GM13976 (cell line): ENCODE data around the gene ADPRM.

Experiments
- DNase-seq: peaks from one replicate; pipeline ENCODE4 v3.0.0; 2012; ENCODE audit warnings: low spot score
- in situ Hi-C: fragments of 300-500 bp; cut with MboI; formaldehyde crosslinking; loops from one replicate; pipeline ENCODE4 v1.12.0; 2022; ENCODE audit warnings: low sequenced_read_pairs, mixed read lengths, inconsistent platforms; ENCODE audit not compliant: unreplicated experiment
- TF ChIP-seq, protein P1 (sequence below): IDR thresholded peaks from 2 replicates; pipeline ENCODE4 v1.5.1; 2012; ENCODE audit warnings: borderline replicate concordance, mild to moderate bottlenecking; ENCODE audit not compliant: insufficient read depth; ENCODE audit errors: extremely low read depth, missing control alignments, control extremely low read depth

ADPRM gene

GRCh38 chr17:10735251-10735650 lies 37.9 kb downstream of the ADPRM start:
- in situ Hi-C loops = no loop called here
- DNase-seq = no peak
- TF ChIP-seq, protein P1, sequence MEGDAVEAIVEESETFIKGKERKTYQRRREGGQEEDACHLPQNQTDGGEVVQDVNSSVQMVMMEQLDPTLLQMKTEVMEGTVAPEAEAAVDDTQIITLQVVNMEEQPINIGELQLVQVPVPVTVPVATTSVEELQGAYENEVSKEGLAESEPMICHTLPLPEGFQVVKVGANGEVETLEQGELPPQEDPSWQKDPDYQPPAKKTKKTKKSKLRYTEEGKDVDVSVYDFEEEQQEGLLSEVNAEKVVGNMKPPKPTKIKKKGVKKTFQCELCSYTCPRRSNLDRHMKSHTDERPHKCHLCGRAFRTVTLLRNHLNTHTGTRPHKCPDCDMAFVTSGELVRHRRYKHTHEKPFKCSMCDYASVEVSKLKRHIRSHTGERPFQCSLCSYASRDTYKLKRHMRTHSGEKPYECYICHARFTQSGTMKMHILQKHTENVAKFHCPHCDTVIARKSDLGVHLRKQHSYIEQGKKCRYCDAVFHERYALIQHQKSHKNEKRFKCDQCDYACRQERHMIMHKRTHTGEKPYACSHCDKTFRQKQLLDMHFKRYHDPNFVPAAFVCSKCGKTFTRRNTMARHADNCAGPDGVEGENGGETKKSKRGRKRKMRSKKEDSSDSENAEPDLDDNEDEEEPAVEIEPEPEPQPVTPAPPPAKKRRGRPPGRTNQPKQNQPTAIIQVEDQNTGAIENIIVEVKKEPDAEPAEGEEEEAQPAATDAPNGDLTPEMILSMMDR = no peak

GRCh38 chr17:10735821-10736220 lies 38.4 kb downstream of the ADPRM start:
- DNase-seq = no peak
- TF ChIP-seq, protein P1 = no peak
- in situ Hi-C loops = no loop called here

DNA sequence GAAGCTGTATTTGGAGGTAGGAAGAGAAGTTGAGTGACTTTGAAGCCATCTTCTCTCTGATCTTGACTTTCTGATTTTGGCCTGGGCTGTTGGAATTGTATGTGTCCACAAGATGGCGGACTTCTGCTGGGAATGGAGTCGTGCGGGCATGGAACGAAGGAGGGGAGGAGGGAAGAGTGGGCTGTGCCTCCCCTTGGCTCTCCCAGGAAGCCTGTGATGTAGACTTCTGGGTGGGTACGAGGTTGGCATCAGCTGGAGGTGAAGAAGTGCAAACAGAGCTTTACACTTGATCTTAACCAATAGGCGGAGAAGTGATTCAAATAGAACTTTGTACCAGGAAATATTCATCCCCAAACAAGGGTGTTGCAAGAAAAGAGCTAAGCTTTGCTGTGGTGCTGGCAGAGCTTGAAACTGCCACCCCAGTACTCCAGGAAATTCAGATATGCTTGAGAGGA lies 39.8 kb downstream of the ADPRM start:
- DNase-seq = peak; percentile 44

DNA sequence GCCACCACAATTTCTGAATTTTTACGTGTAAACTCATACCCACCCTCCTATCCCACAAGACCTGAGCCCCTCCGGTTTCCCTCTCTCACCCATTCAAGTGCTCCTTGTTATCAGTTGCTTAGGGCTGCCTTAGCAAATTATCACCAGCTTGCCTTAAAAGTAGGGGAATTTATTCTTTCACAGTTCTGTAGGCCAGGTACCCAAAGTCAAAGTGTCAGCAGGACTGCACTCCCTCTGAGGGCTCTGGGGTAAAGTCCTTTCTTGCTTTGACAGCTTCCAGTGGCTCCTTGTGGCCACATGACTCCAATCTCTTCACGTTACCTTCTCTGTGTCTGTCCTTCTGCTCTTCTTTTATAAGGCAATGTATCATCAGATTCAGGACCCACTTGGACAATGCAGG lies 40.3 kb downstream of the ADPRM start:
- in situ Hi-C loops = no loop called here

More for the DNA sequence above, 39.8 kb downstream of the ADPRM start:
- in situ Hi-C loops = no loop called here
- TF ChIP-seq, protein P1 = peak; percentile 59

DNA sequence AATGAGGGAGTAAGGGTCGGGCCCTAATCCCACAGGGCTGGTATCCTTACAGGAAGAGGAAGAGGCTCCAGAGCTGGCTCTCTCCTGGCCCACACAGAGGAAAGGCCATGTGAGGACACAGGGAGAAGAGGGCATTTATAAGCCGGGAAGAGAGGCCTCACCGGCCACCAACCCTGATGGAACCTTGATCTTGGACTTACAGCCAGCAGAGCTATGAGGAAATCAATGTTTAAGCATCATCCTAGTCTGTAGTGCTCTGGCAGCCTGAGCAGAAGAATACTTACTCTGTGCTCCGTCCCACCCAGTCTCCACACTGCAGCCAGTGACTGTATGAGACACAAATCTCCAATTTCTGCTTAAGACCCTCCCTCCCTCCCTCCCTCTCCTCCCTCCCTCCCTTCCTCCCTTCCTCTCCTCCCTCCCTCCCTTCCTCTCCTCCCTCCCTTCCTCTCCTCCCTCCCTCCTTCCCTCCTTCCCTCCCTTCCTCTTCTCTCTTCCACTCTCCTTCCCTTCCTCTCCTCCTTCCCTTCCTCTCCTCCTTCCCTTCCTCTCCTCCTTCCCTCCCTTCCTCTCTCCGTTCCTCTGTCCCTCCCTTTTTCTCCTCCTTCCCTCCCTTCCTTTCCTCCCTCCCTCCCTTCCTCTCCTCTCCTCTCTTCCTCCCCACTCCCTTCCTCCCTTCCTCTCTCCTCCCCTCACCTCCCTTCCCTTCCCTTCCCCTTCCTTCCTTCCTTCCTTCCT lies 41.3 kb downstream of the ADPRM start:
- in situ Hi-C loops = no loop called here
- TF ChIP-seq, protein P1 = no peak
- DNase-seq = no peak

More for the DNA sequence above, 40.3 kb downstream of the ADPRM start:
- DNase-seq = no peak
- TF ChIP-seq, protein P1 = no peak

- in situ Hi-C loops = no loop called here
- TF ChIP-seq, protein P1 = no peak
- no peak for DNase-seq
Measured at GRCh38 chr17:10739386-10739785, 42.0 kb downstream of the ADPRM start.
